Ascending aorta (tissue), 2 donors: ENCODE measurements around the gene ZRANB3. TPM values are rescaled to one million over a fixed set of nuclear protein-coding genes. Genes with fewer than 3 reads are reported as not detected.

Experiments used
- DNase-seq, 2 donors: peaks; one replicate each; pipeline ENCODE4 v3.0.0-alpha.2; 2019; ENCODE audit warnings: low spot score in 2 of 2
- H3K27ac ChIP-seq, 2 donors: fragments of 200-600 bp; sonication (generic); one replicate each; pipeline ENCODE4 v1.5.1; 2016 to 2017; ENCODE audit warnings: mild to moderate bottlenecking in 1 of 2
- H3K27me3 ChIP-seq: fragments of 200-600 bp; sonication (generic); one replicate; pipeline ENCODE4 v1.5.1; 2017
- H3K36me3 ChIP-seq, 2 donors: fragments of 200-600 bp; sonication (generic); one replicate each; pipeline ENCODE4 v1.5.1; 2016
- H3K4me1 ChIP-seq, 2 donors: fragments of 200-600 bp; sonication (generic); one replicate each; pipeline ENCODE4 v1.5.1; 2016 to 2017; ENCODE audit warnings: mild to moderate bottlenecking in 1 of 2
- H3K4me3 ChIP-seq, 2 donors: fragments of 200-600 bp; sonication (generic); one replicate each; pipeline ENCODE4 v1.5.1; 2016 to 2017; ENCODE audit warnings: mild to moderate bottlenecking in 1 of 2
- H3K9me3 ChIP-seq, 2 donors: fragments of 200-600 bp; sonication (generic); one replicate each; pipeline ENCODE4 v1.5.1; 2016
- CTCF ChIP-seq, 3 experiments: fragments of 200-600 bp in 2 of 3; fragments of 450-650 bp in 1 of 3; sonication (generic) in 2 of 3; IDR thresholded peaks; one replicate each; pipeline ENCODE4 v1.5.1; 2016 to 2019; ENCODE audit warnings: antibody characterized with exemption in 3 of 3, mild to moderate bottlenecking in 1 of 3, moderate library complexity in 1 of 3
- intact Hi-C: fragments of 100-400 bp; cut with DNase I; formaldehyde crosslinking; loops from one replicate; pipeline ENCODE4 v1.15.1; 2023
- total RNA-seq: library from RNA; depleted of rRNA; stranded (reverse); fragments of >200 nt; gene quantifications from one replicate; pipeline ENCODE4 v1.1.0, GENCODE V29; 2016

ZRANB3 gene
- total RNA-seq, 1 donor from 2014 or later = 2.3 TPM

DNA sequence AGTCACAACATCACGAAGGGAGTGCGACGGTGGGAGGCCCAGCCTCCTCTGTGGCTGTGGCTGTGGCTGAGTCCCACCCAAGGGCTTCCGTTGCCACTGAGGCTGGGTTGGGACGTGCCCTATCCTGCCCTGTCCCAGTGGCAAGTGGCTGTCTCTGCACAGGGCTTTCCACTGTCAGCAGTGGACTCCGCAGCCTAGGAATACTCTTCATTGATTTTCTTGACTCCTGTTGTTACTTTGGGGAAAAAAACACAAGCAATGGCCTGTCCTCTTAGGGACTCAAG lies 356.3 kb downstream of the ZRANB3 start:
- intact Hi-C loops = no loop called here
- no peak for TF ChIP-seq CTCF (IDR thresholded peaks at IDR 0.05)
- H3K9me3 ChIP-seq = no peaks in the 10 kb centered on the region
- no peak overlapping the region for H3K27ac ChIP-seq
- no peak for DNase-seq
- no peak overlapping the region for H3K4me3 ChIP-seq
- H3K4me1 ChIP-seq = no peaks in the 10 kb centered on the region
- peaks cover 34 to 54% of the 10 kb centered on the region in 2 donors for H3K36me3 ChIP-seq
- no peaks in the 10 kb centered on the region for H3K27me3 ChIP-seq

- H3K4me3 ChIP-seq = no peak overlapping the region
- no peak for TF ChIP-seq CTCF (IDR thresholded peaks at IDR 0.05)
- H3K36me3 ChIP-seq = peaks cover 39 to 59% of the 10 kb centered on the region in 2 donors
- no peak overlapping the region for H3K27ac ChIP-seq
- no peaks in the 10 kb centered on the region for H3K27me3 ChIP-seq
- intact Hi-C loops = no loop called here
- DNase-seq = no peak
- no peaks in the 10 kb centered on the region for H3K4me1 ChIP-seq
- H3K9me3 ChIP-seq = no peaks in the 10 kb centered on the region
These were observed 356.8 kb downstream of the ZRANB3 start for GRCh38 chr2:135174049-135174809.

DNA sequence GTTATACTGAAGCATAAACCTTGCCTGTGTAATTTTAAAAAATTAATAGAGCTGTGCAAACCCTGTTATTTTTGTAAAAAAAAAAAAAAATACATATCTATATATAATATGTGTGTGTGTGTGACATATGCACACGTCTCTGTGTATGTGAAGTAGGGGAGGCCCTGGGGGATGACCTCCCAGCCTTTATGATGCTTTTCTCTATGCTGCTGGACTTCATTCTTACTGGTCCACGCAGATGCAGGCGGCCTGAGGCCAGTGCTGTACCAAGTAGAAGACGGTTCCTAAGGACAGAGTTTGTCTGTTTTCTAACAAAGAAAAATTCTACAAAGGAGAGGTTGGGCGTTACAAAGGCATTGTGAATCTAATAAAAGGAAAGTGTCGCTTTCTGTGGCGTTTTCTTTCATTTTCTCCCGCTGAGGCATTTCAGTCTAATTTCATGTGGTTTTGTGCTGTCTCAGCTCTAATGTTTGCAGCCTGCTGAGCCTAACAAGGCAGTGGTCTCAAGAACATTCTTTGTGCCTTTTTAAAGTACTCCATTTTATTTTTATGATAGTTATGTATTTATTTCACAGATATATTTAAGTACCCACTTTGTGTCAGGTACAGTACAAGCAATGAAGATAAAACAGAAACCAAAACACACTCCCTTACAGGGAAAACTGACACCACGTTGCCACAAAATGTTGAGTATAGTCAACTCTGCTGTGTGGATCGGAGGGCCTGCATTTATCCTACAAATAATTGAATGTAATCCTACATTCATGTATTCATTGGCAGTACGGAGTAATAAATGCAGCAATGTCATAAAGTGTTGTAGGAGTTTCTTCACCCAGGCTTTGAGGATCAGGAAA lies 360.9 kb downstream of the ZRANB3 start:
- H3K9me3 ChIP-seq = no peaks in the 10 kb centered on the region
- no peaks in the 10 kb centered on the region for H3K4me1 ChIP-seq
- H3K27ac ChIP-seq = no peak overlapping the region
- no peak for TF ChIP-seq CTCF (IDR thresholded peaks at IDR 0.05)
- no peak overlapping the region for H3K4me3 ChIP-seq
- H3K27me3 ChIP-seq = no peaks in the 10 kb centered on the region
- intact Hi-C loops = no loop called here
- H3K36me3 ChIP-seq = peaks cover 65 to 74% of the 10 kb centered on the region in 2 donors
- no peak for DNase-seq

DNA sequence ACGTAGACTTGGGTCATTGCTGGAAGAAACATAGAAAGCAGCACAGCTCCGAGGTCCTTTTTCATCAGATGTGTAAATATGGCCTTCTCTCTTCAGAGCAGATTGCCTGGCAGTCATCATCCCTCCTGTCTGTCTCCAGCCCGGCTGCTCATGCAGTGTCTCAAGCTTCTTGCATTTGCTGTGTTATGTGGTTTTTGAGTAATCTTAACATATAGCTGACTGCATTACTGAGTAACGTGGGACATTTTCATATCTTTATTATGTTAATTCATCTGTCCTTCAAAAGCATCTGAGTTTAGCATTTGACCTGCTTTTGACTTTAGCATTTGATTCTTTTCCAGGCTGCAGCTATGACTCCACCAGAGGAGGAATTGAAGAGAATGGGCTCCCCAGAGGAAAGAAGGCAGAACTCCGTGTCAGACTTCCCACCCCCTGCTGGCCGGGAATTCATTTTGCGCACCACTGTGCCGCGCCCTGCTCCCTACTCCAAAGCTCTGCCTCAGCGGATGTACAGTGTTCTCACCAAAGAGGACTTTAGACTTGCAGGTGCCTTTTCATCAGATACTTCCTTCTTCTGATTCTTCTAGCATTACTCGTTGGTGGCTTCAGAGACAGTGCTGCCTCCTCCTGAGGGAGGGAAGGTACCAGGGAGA lies 362.7 kb downstream of the ZRANB3 start:
- H3K4me3 ChIP-seq = no peak overlapping the region
- intact Hi-C loops = no loop called here
- H3K36me3 ChIP-seq = peaks cover 75 to 90% of the 10 kb centered on the region in 2 donors

GRCh38 chr2:135167273-135167672 lies 363.7 kb downstream of the ZRANB3 start:
- no peak overlapping the region for H3K27ac ChIP-seq
- DNase-seq = no peak
- no peaks in the 10 kb centered on the region for H3K27me3 ChIP-seq
- peaks cover 74 to 93% of the 10 kb centered on the region in 2 donors for H3K36me3 ChIP-seq
- no peaks in the 10 kb centered on the region for H3K4me1 ChIP-seq
- H3K9me3 ChIP-seq = no peaks in the 10 kb centered on the region
- intact Hi-C loops = no loop called here
- TF ChIP-seq CTCF (IDR thresholded peaks at IDR 0.05) = no peak
- no peak overlapping the region for H3K4me3 ChIP-seq

More for the DNA sequence above, 362.7 kb downstream of the ZRANB3 start:
- Histone ChIP-seq H3K4me1 (no peaks in the 10 kb centered on the region), H3K27me3 (no peaks in the 10 kb centered on the region), H3K9me3 (no peaks in the 10 kb centered on the region), H3K27ac (no peak overlapping the region)
- no peak for DNase-seq
- no peak for TF ChIP-seq CTCF (IDR thresholded peaks at IDR 0.05)
